GM12878 (cell line): ENCODE measurements around the gene BRWD1. TPM values are rescaled to one million over a fixed set of nuclear protein-coding genes. Genes with fewer than 3 reads are reported as not detected.

Experiments used
- ATAC-seq: fragments of 200-7000 bp; cut with Tn5 transposase; 3 replicates; pipeline ENCODE4 v1.9.1; 2020; ENCODE audit warnings: mild to moderate bottlenecking, moderate library complexity
- BruUV-seq: library from RNA; stranded (reverse); fragments of 400-500 nt; replicated peaks from 2 replicates; lab custom pipeline; 2021; lab: Mats Ljungman, UMichigan
- CTCF ChIA-PET: fragments of 300-600 bp; sonication (Branson Sonifier 250); formaldehyde crosslinking; extraction: SDS; loops from one replicate; lab custom pipeline; 2021; ENCODE audit warnings: inconsistent platforms; lab: Yijun Ruan, JAX
- POLR2A ChIA-PET: fragments of 350-600 bp; formaldehyde crosslinking; extraction: SDS; loops from one replicate; lab custom pipeline; 2021; ENCODE audit warnings: inconsistent platforms; lab: Charles Lee
- RAD21 ChIA-PET: fragments of 300-600 bp; sonication (Branson Sonifier 250); formaldehyde crosslinking; loops from one replicate; lab custom pipeline; 2023; ENCODE audit warnings: antibody characterized with exemption; ENCODE audit not compliant: unreplicated experiment; lab: Charles Lee
- SMC1A ChIA-PET: fragments of 300-600 bp; sonication (Branson Sonifier 250); formaldehyde crosslinking; loops from one replicate; lab custom pipeline; 2023; ENCODE audit not compliant: unreplicated experiment, uncharacterized antibody; lab: Charles Lee
- DNase-seq: peaks from one replicate; pipeline ENCODE4 v3.0.0-alpha.2; 2011; ENCODE audit warnings: low read depth, low spot score
- FAIRE-seq: peaks from 3 replicates; lab custom pipeline; 2011; peaks lifted over from hg19 to GRCh38; lab: Jason Lieb, UNC
- H2AFZ ChIP-seq: 2 replicates; pipeline ENCODE4 v1.6.0; 2011; ENCODE audit warnings: low read depth, low read length, control low read depth; ENCODE audit not compliant: control insufficient read depth
- H3K27ac ChIP-seq: 2 replicates; pipeline ENCODE4 v1.5.1; 2011; ENCODE audit warnings: control low read depth; ENCODE audit not compliant: control insufficient read depth, insufficient read depth
- H3K27me3 ChIP-seq, 2 experiments: replicated peaks in 1 of 2; 2 replicates each; pipeline versions ENCODE4 v1.6.0 to v1.6.1; 2011; ENCODE audit warnings: low read length in 1 of 2; ENCODE audit not compliant: control insufficient read depth in 2 of 2, insufficient read depth in 2 of 2
- H3K36me3 ChIP-seq, 2 experiments: 2 replicates each; pipeline ENCODE4 v1.5.1; 2011; ENCODE audit warnings: low read length in 1 of 2; ENCODE audit not compliant: control insufficient read depth in 2 of 2, insufficient read depth in 2 of 2
- H3K4me1 ChIP-seq: 2 replicates; pipeline ENCODE4 v1.6.1; 2011; ENCODE audit warnings: mild to moderate bottlenecking, low read length, moderate library complexity, mixed read lengths; ENCODE audit not compliant: control insufficient read depth, insufficient read depth
- H3K4me2 ChIP-seq: 2 replicates; pipeline ENCODE4 v1.6.0; 2011; ENCODE audit warnings: control low read depth; ENCODE audit not compliant: control insufficient read depth, insufficient read depth
- H3K4me3 ChIP-seq: fragments of 200-600 bp; sonication (generic); 2 replicates; pipeline ENCODE4 v1.5.1; 2016
- H3K79me2 ChIP-seq: 2 replicates; pipeline ENCODE4 v1.6.0; 2011; ENCODE audit warnings: low read length; ENCODE audit not compliant: control insufficient read depth, insufficient read depth
- H3K9ac ChIP-seq: 2 replicates; pipeline ENCODE4 v1.8.0; 2011; ENCODE audit warnings: low read length, control low read depth, mixed read lengths; ENCODE audit not compliant: control insufficient read depth, insufficient read depth
- H3K9me3 ChIP-seq: replicated peaks from 3 replicates; pipeline ENCODE4 v1.5.1; 2011; ENCODE audit warnings: mild to moderate bottlenecking, low read length; ENCODE audit not compliant: control insufficient read depth, insufficient read depth
- H4K20me1 ChIP-seq: 2 replicates; pipeline ENCODE4 v1.6.0; 2011; ENCODE audit not compliant: control insufficient read depth, insufficient read depth
- EGR1 ChIP-seq, 2 experiments: IDR thresholded peaks; 1 replicate in 1 of 2; 2 replicates in 1 of 2; pipeline ENCODE4 v1.6.1; 2011 to 2012; ENCODE audit warnings: low read depth in 2 of 2, low read length in 2 of 2, borderline replicate concordance in 1 of 2, mild to moderate bottlenecking in 1 of 2, moderate library complexity in 1 of 2
- FOXK2 ChIP-seq: fragments of 450-650 bp; IDR thresholded peaks from 2 replicates; pipeline ENCODE4 v1.6.1; 2017; ENCODE audit warnings: mild to moderate bottlenecking, moderate library complexity
- MYC ChIP-seq: IDR thresholded peaks from 2 replicates; pipeline ENCODE4 v1.6.1; 2011; ENCODE audit warnings: mild to moderate bottlenecking, low read length, moderate library complexity, inconsistent platforms; ENCODE audit not compliant: insufficient read depth, insufficient replicate concordance, insufficient read length, severe bottlenecking
- NFXL1 ChIP-seq: fragments of 450-650 bp; IDR thresholded peaks from 2 replicates; pipeline ENCODE4 v1.6.1; 2017; ENCODE audit warnings: antibody characterized with exemption, mild to moderate bottlenecking, borderline replicate concordance
- POLR2AphosphoS2 ChIP-seq: IDR thresholded peaks from 2 replicates; pipeline ENCODE4 v1.6.1; 2011; ENCODE audit warnings: low read depth, mild to moderate bottlenecking, low read length, improper control_type of control experiment, moderate library complexity
- RB1 ChIP-seq: fragments of 450-650 bp; formaldehyde crosslinking; IDR thresholded peaks from 2 replicates; pipeline ENCODE4 v1.6.1; 2017; ENCODE audit warnings: mild to moderate bottlenecking, borderline replicate concordance
- SMAD1 ChIP-seq: fragments of 450-650 bp; IDR thresholded peaks from 2 replicates; pipeline ENCODE4 v1.6.1; 2018; ENCODE audit warnings: mild to moderate bottlenecking, low read depth; ENCODE audit not compliant: partially characterized antibody
- SRF ChIP-seq, 2 experiments: IDR thresholded peaks; 2 replicates each; pipeline ENCODE4 v1.6.1; 2011; ENCODE audit warnings: low read depth in 2 of 2, low read length in 2 of 2, mild to moderate bottlenecking in 1 of 2, moderate library complexity in 1 of 2
- STAT1 ChIP-seq: fragments of 450-650 bp; conservative IDR thresholded peaks from 2 replicates; pipeline ENCODE4 v1.6.1; 2014; ENCODE audit warnings: antibody characterized with exemption, mild to moderate bottlenecking
- TARDBP ChIP-seq: IDR thresholded peaks from 2 replicates; pipeline ENCODE4 v1.6.1; 2016; ENCODE audit warnings: borderline replicate concordance
- WGBS: methylation state at CpG from one replicate; pipeline ENCODE4 v1.1.6; 2016; ENCODE audit warnings: low lambda C conversion rate; ENCODE audit not compliant: insufficient replicate concordance, insufficient coverage; ENCODE audit errors: missing lambda C conversion rate; 5-methylcytosine and 5-hydroxymethylcytosine counted together
- in situ Hi-C: fragments of 300-500 bp; cut with MboI; formaldehyde crosslinking; loops from 9 replicates; pipeline ENCODE4 v1.14.3; 2018; ENCODE audit warnings: mixed read lengths
- intact Hi-C: fragments of 100-400 bp; cut with micrococcal nuclease; formaldehyde crosslinking; loops from one replicate; pipeline ENCODE4 v1.14.2; 2022; ENCODE audit not compliant: unreplicated experiment
- polyA plus RNA-seq, 11 experiments: library from polyadenylated mRNA; depleted of rRNA in 4 of 11; unstranded in 6 of 11; stranded (reverse) in 5 of 11; fragments of >200 nt; fragmentation: Nextera tagmentation in 4 of 11; fragmentation: Illumina TruSeq in 1 of 11; extraction: Ambion mirVana in 4 of 11; extraction: Trizol in 1 of 11; gene quantifications; 1 replicate in 1 of 11; 2 replicates in 10 of 11; pipeline versions ENCODE4 v1.2.1 to v1.2.3, GENCODE V29; 2011 to 2016; ENCODE audit warnings: inconsistent platforms in 2 of 11, missing spikeins in 2 of 11, low read depth in 1 of 11
- total RNA-seq, 4 experiments: library from RNA; depleted of rRNA in 3 of 4; stranded (reverse); fragments of >200 nt in 3 of 4; fragmentation: Illumina TruSeq in 1 of 4; extraction: Trizol in 1 of 4; gene quantifications; 2 replicates each; pipeline versions ENCODE4 v1.2.1 to v1.2.3, GENCODE V29; 2013 to 2021
- TF ChIP-seq, protein P1 (sequence below): fragments of 450-650 bp; IDR thresholded peaks from 2 replicates; pipeline ENCODE4 v1.6.1; 2018; ENCODE audit warnings: borderline replicate concordance, mild to moderate bottlenecking; ENCODE audit not compliant: partially characterized antibody

Gene BRWD1
- total and polyA plus RNA-seq, 10 of the 15 experiments (the other 5 are each of a cell fraction or from before 2014, with no cell fraction given), result 3.1 to 19.0 (median 13.5) TPM

DNA sequence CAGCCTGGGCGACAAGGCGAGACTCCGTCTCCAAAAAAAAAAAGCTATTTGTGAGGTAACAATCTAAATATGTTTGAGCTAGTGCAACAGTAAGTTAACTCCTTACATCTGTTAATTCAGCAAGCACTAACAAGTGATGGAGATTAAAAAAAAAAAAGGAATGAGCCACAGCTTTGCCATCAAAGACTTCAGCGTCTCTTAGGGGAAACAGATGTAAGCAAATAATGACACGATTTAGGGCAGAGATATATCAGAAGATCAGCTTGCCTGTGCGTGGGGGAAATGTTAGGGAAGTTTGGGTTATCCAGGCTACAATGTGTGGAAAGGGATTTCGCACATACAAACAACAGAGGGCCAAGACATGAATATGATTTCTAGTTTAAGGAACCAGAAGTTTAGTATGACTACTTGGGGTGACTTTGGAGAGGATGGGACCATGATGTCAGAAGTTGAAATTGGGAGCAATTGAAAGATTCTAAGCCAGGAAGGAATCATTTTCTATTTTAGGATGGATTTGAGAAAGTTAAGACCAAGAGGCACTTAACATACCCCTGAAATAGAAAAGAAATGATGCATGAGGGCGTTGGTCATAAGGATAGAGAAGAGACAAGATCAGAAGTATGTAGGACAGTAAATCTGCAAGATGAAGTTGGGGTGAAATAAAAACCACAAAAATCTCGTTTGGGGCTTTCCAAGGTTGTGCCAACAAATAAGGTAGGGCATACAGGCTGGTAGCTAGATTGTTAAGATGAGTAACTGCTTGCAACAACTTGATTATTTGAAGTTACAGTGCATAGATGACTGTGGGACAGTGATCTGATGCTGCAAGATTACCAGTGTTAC is 2.4 kb upstream of the BRWD1 start:
- RAD21 ChIA-PET, result no interaction called here
- no peak for DNase-seq
- in situ Hi-C loops (no loop called here), intact Hi-C loops (loop anchor here (10.0 kb wide), 1 partner anchor 129 kb away; the partner anchor contains the start of gene LCA5L)
- SMC1A ChIA-PET, result interaction anchor here (0.7 to 1.0 kb wide), 2 partner anchors 31 to 129 kb away, joined by 3 to 6 read pairs; no protein-coding TSS in a partner anchor
- Histone ChIP-seq H3K9me3 (no peaks in the 10 kb centered on the region), H3K4me2 (no peak overlapping the region), H3K9ac (no peak overlapping the region), H3K27ac (no peak overlapping the region), H3K27me3 (no peaks in the 10 kb centered on the region), H2AFZ (no peak overlapping the region), H3K4me1 (peaks cover 4% of the 10 kb centered on the region; the same call in 1 of the 2 replicates), H3K4me3 (no peak overlapping the region), H3K36me3 (no peaks in the 10 kb centered on the region), H4K20me1 (no peaks in the 10 kb centered on the region), H3K79me2 (peaks cover 16% of the 10 kb centered on the region)
- 30% methylated on average over 9 of the region's 9 CpGs for WGBS
- FAIRE-seq, result no peak
- ATAC-seq, result no peak
- POLR2A ChIA-PET, result interaction anchor here (1.3 to 1.7 kb wide), 2 partner anchors 30 to 32 kb away, joined by 6 read pairs; partner anchors contain the start of gene HMGN1
- BruUV-seq, result no TSS peak
- CTCF ChIA-PET, result interaction anchor here (0.7 to 2.9 kb wide), 2 partner anchors 72 to 1824 kb away, joined by 3 to 9 read pairs; no protein-coding TSS in a partner anchor
- TF ChIP-seq MYC, result no peak
- TF ChIP-seq STAT1, result no peak
- TF ChIP-seq SMAD1, result no peak
- TF ChIP-seq TARDBP, result no peak
- no peak for TF ChIP-seq RB1
- no peak for TF ChIP-seq NFXL1
- no peak for TF ChIP-seq FOXK2
- TF ChIP-seq SRF (IDR thresholded peaks at IDR 0.05; ENCODE audit: low read depth in 2 of 2, low read length in 2 of 2), result no peak
- no peak for TF ChIP-seq POLR2AphosphoS2
- TF ChIP-seq, protein P1, sequence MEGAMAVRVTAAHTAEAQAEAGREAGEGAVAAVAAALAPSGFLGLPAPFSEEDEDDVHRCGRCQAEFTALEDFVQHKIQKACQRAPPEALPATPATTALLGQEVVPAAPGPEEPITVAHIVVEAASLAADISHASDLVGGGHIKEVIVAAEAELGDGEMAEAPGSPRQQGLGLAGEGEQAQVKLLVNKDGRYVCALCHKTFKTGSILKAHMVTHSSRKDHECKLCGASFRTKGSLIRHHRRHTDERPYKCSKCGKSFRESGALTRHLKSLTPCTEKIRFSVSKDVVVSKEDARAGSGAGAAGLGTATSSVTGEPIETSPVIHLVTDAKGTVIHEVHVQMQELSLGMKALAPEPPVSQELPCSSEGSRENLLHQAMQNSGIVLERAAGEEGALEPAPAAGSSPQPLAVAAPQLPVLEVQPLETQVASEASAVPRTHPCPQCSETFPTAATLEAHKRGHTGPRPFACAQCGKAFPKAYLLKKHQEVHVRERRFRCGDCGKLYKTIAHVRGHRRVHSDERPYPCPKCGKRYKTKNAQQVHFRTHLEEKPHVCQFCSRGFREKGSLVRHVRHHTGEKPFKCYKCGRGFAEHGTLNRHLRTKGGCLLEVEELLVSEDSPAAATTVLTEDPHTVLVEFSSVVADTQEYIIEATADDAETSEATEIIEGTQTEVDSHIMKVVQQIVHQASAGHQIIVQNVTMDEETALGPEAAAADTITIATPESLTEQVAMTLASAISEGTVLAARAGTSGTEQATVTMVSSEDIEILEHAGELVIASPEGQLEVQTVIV, result no peak
- TF ChIP-seq EGR1 (IDR thresholded peaks at IDR 0.05; ENCODE audit: borderline replicate concordance in 1 of 2, low read depth in 2 of 2, low read length in 2 of 2), result no peak
